ENCODE measurements around the gene SLC35D1. TPM values are rescaled to one million over a fixed set of nuclear protein-coding genes. Genes with fewer than 3 reads are reported as not detected.

SLC35D1 gene
- total RNA-seq, 1 experiment from 2014 or later: 7.7 TPM

DNA sequence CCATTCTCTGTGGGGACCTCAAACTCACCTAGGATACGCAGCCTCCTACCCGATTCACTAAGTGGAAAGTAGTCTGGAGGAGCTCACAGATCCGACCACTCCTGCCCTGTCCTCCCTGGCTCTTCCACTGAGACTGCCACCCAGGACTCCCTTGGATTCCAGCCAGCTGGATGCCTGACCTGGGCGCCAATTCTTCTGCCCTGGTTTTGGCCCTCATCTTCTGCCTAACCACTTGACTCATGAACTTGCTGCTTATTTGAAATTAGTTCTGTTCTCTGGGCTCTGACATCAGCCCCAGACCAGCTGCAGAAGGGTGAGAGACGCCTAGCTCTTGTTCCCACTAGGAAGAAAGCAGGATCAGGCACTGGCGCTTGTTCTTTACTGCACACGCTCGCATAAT, 48.9 kb downstream of the SLC35D1 start:
- Histone ChIP-seq H3K4me3 (ENCODE audit: low read depth, low read length) (no peak overlapping the region), H3K9me3 (no peaks in the 10 kb centered on the region), H3K36me3 (ENCODE audit: control insufficient read depth, insufficient read depth, low read length) (no peaks in the 10 kb centered on the region; the same call in 1 of the 2 replicates), H3K4me1 (no peaks in the 10 kb centered on the region), H3K27me3 (replicated peaks; ENCODE audit: control insufficient read depth, insufficient read depth, low read length) (no peaks in the 10 kb centered on the region)
- intact Hi-C loops (cut with micrococcal nuclease; ENCODE audit: unreplicated experiment): no loop called here
- Mint-ChIP-seq H3K4me3 (ENCODE audit: unreplicated experiment) (no peak overlapping the region), H3K9me3 (ENCODE audit: unreplicated experiment) (no peaks in the 10 kb centered on the region), H3K4me1 (ENCODE audit: low read depth, unreplicated experiment) (no peaks in the 10 kb centered on the region), H3K27me3 (ENCODE audit: insufficient read depth, unreplicated experiment) (no peaks in the 10 kb centered on the region), H3K36me3 (ENCODE audit: insufficient read depth, unreplicated experiment) (peaks cover 9% of the 10 kb centered on the region), H3K27ac (ENCODE audit: unreplicated experiment) (no peak overlapping the region)
- no peak for TF ChIP-seq CTCF (IDR thresholded peaks at IDR 0.05; ENCODE audit: insufficient read depth in 1 of 2, low read depth in 1 of 2, low read length in 1 of 2, severe bottlenecking in 1 of 2, unreplicated experiment in 1 of 2)
- CTCF ChIA-PET: no interaction called here
- DNase-seq: no peak
- BruUV-seq (replicated peaks): no TSS peak
- POLR2A ChIA-PET: no interaction called here

DNA sequence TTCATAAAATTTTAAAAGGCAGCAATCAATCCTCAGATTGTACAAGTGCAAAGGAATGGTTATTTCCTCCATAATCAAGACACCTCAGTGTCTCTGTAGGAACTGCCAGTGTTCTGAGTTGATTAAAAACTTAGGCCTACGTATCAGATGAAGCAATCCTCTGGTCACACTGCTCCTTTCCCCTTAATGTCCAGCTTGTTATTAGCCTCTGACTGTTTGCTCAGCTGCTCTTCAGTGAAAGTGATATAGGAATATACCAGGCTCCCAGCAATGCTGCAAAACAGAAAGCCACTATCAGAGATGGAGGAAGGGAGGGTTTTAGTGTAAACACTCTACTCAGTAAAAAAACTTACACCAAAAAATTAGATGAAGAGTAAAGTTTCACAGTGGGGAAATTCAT, 49.8 kb downstream of the SLC35D1 start:
- H3K27me3 ChIP-seq (replicated peaks; ENCODE audit: control insufficient read depth, insufficient read depth, low read length): no peaks in the 10 kb centered on the region
- no peak for TF ChIP-seq CTCF (IDR thresholded peaks at IDR 0.05; ENCODE audit: insufficient read depth in 1 of 2, low read depth in 1 of 2, low read length in 1 of 2, severe bottlenecking in 1 of 2, unreplicated experiment in 1 of 2)
- no peaks in the 10 kb centered on the region for H3K9me3 Mint-ChIP-seq (ENCODE audit: unreplicated experiment)
- no peaks in the 10 kb centered on the region for H3K4me1 ChIP-seq
- H3K36me3 Mint-ChIP-seq (ENCODE audit: insufficient read depth, unreplicated experiment): peaks cover under 1% of the 10 kb centered on the region
- no peaks in the 10 kb centered on the region for H3K27me3 Mint-ChIP-seq (ENCODE audit: insufficient read depth, unreplicated experiment)
- ChIA-PET CTCF (no interaction called here), POLR2A (no interaction called here)
- H3K36me3 ChIP-seq (ENCODE audit: control insufficient read depth, insufficient read depth, low read length): no peaks in the 10 kb centered on the region; the same call in 1 of the 2 replicates
- H3K9me3 ChIP-seq: no peaks in the 10 kb centered on the region
- H3K4me3 ChIP-seq (ENCODE audit: low read depth, low read length): no peak overlapping the region
- intact Hi-C loops (cut with micrococcal nuclease; ENCODE audit: unreplicated experiment): no loop called here
- no peak overlapping the region for H3K4me3 Mint-ChIP-seq (ENCODE audit: unreplicated experiment)
- no peak for DNase-seq
- no TSS peak for BruUV-seq (replicated peaks)
- no peak overlapping the region for H3K27ac Mint-ChIP-seq (ENCODE audit: unreplicated experiment)
- H3K4me1 Mint-ChIP-seq (ENCODE audit: low read depth, unreplicated experiment): no peaks in the 10 kb centered on the region

- Mint-ChIP-seq H3K27me3 (ENCODE audit: insufficient read depth, unreplicated experiment) (no peaks in the 10 kb centered on the region), H3K9me3 (ENCODE audit: unreplicated experiment) (no peaks in the 10 kb centered on the region), H3K36me3 (ENCODE audit: insufficient read depth, unreplicated experiment) (no peaks in the 10 kb centered on the region), H3K27ac (ENCODE audit: unreplicated experiment) (no peak overlapping the region), H3K4me3 (ENCODE audit: unreplicated experiment) (no peak overlapping the region), H3K4me1 (ENCODE audit: low read depth, unreplicated experiment) (no peaks in the 10 kb centered on the region)
- Histone ChIP-seq H3K36me3 (ENCODE audit: control insufficient read depth, insufficient read depth, low read length) (no peaks in the 10 kb centered on the region; the same call in 1 of the 2 replicates), H3K4me1 (no peaks in the 10 kb centered on the region), H3K27me3 (replicated peaks; ENCODE audit: control insufficient read depth, insufficient read depth, low read length) (no peaks in the 10 kb centered on the region), H3K9me3 (no peaks in the 10 kb centered on the region), H3K4me3 (ENCODE audit: low read depth, low read length) (no peak overlapping the region)
- CTCF ChIA-PET: no interaction called here
- intact Hi-C loops (cut with micrococcal nuclease; ENCODE audit: unreplicated experiment): no loop called here
- POLR2A ChIA-PET: no interaction called here
- BruUV-seq (replicated peaks): no TSS peak
- no peak for DNase-seq
- TF ChIP-seq CTCF (IDR thresholded peaks at IDR 0.05; ENCODE audit: insufficient read depth in 1 of 2, low read depth in 1 of 2, low read length in 1 of 2, severe bottlenecking in 1 of 2, unreplicated experiment in 1 of 2): no peak
Observed at GRCh38 chr1:67001682-67002425, 52.1 kb downstream of the SLC35D1 start.

Data from Caco-2 (cell line).